NCI-H2227 treated with DMSO at 0.1 percent for 48 hours (cell line): Measurements from ENCODE around the gene GLDC.

ENCODE experiments used
- DNase-seq: peaks from one replicate; lab custom pipeline; 2025; lab: John Stamatoyannopoulos, UW

GLDC gene

GRCh38 chr9:6501526-6502210, 143.9 kb downstream of the GLDC start:
- no peak for DNase-seq

GRCh38 chr9:6498982-6499381, 146.5 kb downstream of the GLDC start:
- DNase-seq, result no peak

- DNase-seq, result no peak
These were observed 150.1 kb downstream of the GLDC start for GRCh38 chr9:6495466-6495865.

- no peak for DNase-seq
These were observed 154.7 kb downstream of the GLDC start for GRCh38 chr9:6490863-6491262.

GRCh38 chr9:6489099-6489498, 156.4 kb downstream of the GLDC start:
- no peak for DNase-seq

GRCh38 chr9:6488395-6488794, 157.1 kb downstream of the GLDC start:
- DNase-seq, result no peak

GRCh38 chr9:6484210-6484609, 161.3 kb downstream of the GLDC start:
- no peak for DNase-seq
